IgD-negative memory B cell (primary cell): Measurements from ENCODE around the gene SDCCAG8. TPM values are rescaled to one million over a fixed set of nuclear protein-coding genes. Genes with fewer than 3 reads are reported as not detected.

Experiments
- H3K27ac Mint-ChIP-seq, 3 donors: one replicate each; pipeline ENCODE4 v1.8.0; 2020 to 2022; ENCODE audit warnings: mild to moderate bottlenecking in 3 of 3, mixed read lengths in 3 of 3, moderate library complexity in 1 of 3
- H3K27me3 Mint-ChIP-seq: one replicate; pipeline ENCODE4 v1.8.0; 2021; ENCODE audit warnings: mixed read lengths
- H3K36me3 Mint-ChIP-seq: one replicate; pipeline ENCODE4 v1.8.0; 2020; ENCODE audit warnings: mild to moderate bottlenecking, mixed read lengths
- H3K4me1 Mint-ChIP-seq, 3 donors: one replicate each; pipeline ENCODE4 v1.8.0; 2020 to 2022; ENCODE audit warnings: mixed read lengths in 3 of 3, mild to moderate bottlenecking in 1 of 3
- H3K4me3 Mint-ChIP-seq, 4 donors: one replicate each; pipeline ENCODE4 v1.8.0; 2020 to 2022; ENCODE audit warnings: mild to moderate bottlenecking in 4 of 4, mixed read lengths in 4 of 4, moderate library complexity in 3 of 4
- H3K9me3 Mint-ChIP-seq, 3 donors: one replicate each; pipeline ENCODE4 v1.8.0; 2020 to 2021; ENCODE audit warnings: mixed read lengths in 3 of 3, mild to moderate bottlenecking in 1 of 3
- polyA plus RNA-seq: library from polyadenylated mRNA; unstranded; fragments of 300-500 nt; fragmentation: Illumina TruSeq; gene quantifications from one replicate; pipeline ENCODE4 v1.2.3, GENCODE V29; 2021

SDCCAG8 gene
- polyA plus RNA-seq, 1 donor from 2014 or later = 28.5 TPM

DNA sequence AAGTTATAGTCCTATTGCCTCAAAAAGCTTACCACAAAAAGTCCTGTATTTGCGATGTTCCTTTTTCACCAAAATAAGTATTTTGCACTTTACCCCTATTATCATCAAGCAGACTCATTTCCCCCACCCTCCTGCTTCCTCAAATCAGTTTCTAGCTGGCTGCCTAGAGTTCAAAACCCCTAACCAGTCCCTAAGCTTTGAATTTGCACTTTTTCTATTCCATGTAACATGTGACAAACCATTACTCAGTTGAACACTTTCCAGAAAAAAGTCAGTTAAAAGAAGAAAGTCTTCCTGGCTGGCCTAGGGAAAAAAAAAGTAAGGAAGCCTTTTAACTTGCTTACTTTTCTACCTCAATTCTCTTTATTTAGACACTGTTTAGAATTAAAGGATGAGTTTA, 8.9 kb upstream of the SDCCAG8 start:
- Mint-ChIP-seq H3K27me3 (no peaks in the 10 kb centered on the region), H3K36me3 (peaks cover 3% of the 10 kb centered on the region), H3K4me3 (peak overlapping the region in 1 of 4 donors; percentile 19), H3K4me1 (peaks cover 32 to 50% (median 46%) of the 10 kb centered on the region in 3 donors), H3K27ac (no peak overlapping the region), H3K9me3 (no peaks in the 10 kb centered on the region)

DNA sequence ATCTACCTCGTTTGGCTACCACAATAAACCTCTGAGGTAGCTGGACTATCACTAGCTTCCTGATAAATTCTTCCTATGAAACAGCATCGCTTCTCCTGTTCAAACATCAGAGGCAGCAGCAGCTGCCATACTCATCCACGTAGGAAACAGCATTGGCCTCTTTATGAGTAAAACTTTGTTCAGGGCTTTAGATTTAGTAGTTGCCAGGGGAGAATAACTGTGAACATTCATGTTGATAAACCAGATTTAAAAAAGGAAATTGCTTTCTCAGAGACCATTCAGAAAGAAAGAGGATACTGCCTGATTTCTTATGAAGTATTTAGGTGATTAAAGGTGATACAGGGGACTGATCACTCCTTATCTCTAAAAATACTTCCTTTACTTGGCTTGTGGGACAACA, 7.9 kb upstream of the SDCCAG8 start:
- Mint-ChIP-seq H3K9me3 (no peaks in the 10 kb centered on the region), H3K27ac (peak overlapping the region in 2 of 3 donors; percentile 69 to 84), H3K27me3 (no peaks in the 10 kb centered on the region), H3K36me3 (peaks cover 1% of the 10 kb centered on the region), H3K4me3 (peak overlapping the region in 2 of 4 donors; percentile 19 to 45), H3K4me1 (peaks cover 34 to 54% (median 46%) of the 10 kb centered on the region in 3 donors)

DNA sequence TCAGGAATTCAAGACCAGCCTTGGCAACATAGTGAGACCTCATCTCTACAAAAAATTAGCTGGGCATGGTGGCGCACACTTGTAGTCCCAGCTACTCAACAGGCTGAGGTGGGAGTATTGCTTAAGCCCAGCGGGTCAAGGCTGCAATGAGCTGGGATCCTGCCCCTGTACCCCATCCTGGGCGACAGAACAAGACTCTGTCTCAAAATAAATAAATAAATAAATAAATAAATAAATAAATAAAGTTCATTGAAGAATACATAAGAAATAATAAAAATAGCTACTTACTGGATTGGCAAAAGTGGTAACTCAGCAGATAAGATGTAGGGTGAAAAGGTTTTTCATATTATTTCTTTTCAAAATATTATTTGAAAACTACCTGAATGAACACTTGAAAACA, 6.6 kb upstream of the SDCCAG8 start:
- H3K36me3 Mint-ChIP-seq = peaks cover 1% of the 10 kb centered on the region
- H3K4me3 Mint-ChIP-seq = no peak overlapping the region
- H3K4me1 Mint-ChIP-seq = peaks cover 40 to 61% (median 51%) of the 10 kb centered on the region in 3 donors
- H3K9me3 Mint-ChIP-seq = no peaks in the 10 kb centered on the region
- H3K27ac Mint-ChIP-seq = no peak overlapping the region
- H3K27me3 Mint-ChIP-seq = no peaks in the 10 kb centered on the region

DNA sequence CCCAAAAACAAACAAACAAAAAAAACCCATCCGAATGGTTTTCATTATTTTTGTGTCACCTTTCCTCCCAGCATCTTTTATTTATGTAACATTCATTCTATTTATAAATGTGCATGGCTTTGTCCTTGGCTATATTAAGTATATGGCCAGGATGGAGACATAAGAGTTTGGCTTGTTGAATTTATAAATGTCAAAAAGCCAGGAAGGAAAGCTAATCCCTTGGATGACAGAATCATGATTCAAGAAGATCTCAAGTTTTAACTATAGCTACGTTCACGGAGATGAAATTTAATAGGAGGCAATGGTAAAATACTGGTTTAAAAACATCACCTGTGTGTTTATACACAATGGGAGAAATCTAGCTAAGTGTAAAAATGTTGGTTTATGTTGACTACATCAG, 5.7 kb upstream of the SDCCAG8 start:
- peaks cover 1% of the 10 kb centered on the region for H3K36me3 Mint-ChIP-seq
- H3K4me1 Mint-ChIP-seq = peaks cover 33 to 56% (median 51%) of the 10 kb centered on the region in 3 donors

DNA sequence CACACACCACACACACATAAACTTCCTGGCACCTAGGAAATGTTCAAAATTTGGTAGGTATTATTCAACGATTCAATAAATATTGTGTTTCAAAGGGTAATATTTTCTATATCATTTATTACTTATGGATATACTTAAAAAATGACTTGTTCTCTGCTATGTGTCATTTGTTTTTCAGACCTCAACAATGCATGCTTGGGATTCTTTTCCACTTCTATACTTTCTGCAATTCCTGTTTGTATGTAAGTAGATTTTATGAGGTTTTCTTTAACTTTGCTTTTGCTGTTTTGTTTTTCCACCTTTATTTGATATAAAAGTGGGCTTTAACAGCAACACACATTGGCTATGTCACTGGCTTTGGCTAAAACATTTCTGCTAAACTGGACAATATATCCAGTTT, 4.3 kb upstream of the SDCCAG8 start:
- Mint-ChIP-seq H3K27me3 (no peaks in the 10 kb centered on the region), H3K36me3 (peaks cover 1% of the 10 kb centered on the region), H3K27ac (peak overlapping the region in 1 of 3 donors; percentile 40), H3K4me1 (peaks cover 30 to 59% (median 58%) of the 10 kb centered on the region in 3 donors), H3K9me3 (no peaks in the 10 kb centered on the region), H3K4me3 (peak overlapping the region in 2 of 4 donors; percentile 27 to 39)

More for the DNA sequence above, 5.7 kb upstream of the SDCCAG8 start:
- Mint-ChIP-seq H3K9me3 (no peaks in the 10 kb centered on the region), H3K27ac (peak overlapping the region in 2 of 3 donors; percentile 22 to 32), H3K4me3 (no peak overlapping the region), H3K27me3 (no peaks in the 10 kb centered on the region)

DNA sequence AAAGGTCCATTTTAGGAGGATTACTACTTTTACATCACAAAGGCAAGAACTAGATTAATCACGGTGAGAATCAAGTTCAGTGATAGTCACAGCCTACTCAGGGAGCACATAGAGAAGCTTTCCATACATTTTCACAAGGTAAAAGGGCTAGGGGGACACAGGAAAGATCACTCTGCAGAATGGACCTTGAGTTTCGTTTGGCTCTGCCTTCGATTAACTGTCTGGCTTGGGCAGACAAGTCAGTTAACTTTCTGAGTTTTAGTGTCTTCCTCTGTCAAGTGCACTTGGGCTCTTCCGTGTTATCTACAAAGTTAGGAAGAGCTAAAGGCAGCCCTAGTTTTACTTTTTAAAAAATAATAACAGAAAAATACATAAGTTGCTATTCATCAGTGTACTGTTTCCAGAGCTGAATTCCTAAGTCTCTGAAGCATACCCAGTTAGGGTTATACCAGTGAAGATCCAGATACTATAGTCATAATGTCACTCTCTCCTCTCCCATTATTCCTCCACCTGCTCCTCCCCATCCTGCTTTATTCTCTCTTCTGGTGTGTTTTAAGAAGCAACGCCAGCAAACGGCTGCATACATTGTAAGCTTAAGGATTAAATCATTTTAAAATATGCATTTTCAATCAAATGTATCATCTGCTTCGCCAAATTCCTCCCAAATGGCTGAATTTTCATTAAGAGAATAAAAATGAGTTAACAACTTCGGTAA, 2.5 kb upstream of the SDCCAG8 start:
- Mint-ChIP-seq H3K27ac (peak overlapping the region; percentile 80 to 99 (median 99)), H3K4me3 (peak overlapping the region; percentile 95 to 99 (median 96)), H3K36me3 (peaks cover 1% of the 10 kb centered on the region), H3K9me3 (no peaks in the 10 kb centered on the region), H3K27me3 (no peaks in the 10 kb centered on the region), H3K4me1 (peaks cover 24 to 51% (median 43%) of the 10 kb centered on the region in 3 donors)

DNA sequence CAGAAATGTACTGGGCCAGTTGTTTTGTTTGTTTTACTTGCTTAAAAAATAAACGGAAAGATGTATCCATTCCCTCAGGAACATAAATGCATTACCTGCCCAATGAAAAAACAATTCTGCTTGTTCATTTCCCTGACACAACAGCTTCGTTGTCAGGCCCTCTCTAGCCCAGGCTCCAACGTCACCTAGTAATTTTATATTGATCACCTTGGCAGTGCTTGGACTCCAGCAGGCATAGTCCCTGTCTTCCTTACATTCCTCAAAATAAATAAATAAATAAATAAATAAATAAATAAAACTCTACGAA, 2.0 kb upstream of the SDCCAG8 start:
- H3K4me3 Mint-ChIP-seq = peak overlapping the region; percentile 95 to 99 (median 96)
- peaks cover 20 to 46% (median 38%) of the 10 kb centered on the region in 3 donors for H3K4me1 Mint-ChIP-seq
- peaks cover 1% of the 10 kb centered on the region for H3K36me3 Mint-ChIP-seq
- H3K9me3 Mint-ChIP-seq = no peaks in the 10 kb centered on the region
- H3K27me3 Mint-ChIP-seq = no peaks in the 10 kb centered on the region
- peak overlapping the region; percentile 80 to 99 (median 99) for H3K27ac Mint-ChIP-seq

DNA sequence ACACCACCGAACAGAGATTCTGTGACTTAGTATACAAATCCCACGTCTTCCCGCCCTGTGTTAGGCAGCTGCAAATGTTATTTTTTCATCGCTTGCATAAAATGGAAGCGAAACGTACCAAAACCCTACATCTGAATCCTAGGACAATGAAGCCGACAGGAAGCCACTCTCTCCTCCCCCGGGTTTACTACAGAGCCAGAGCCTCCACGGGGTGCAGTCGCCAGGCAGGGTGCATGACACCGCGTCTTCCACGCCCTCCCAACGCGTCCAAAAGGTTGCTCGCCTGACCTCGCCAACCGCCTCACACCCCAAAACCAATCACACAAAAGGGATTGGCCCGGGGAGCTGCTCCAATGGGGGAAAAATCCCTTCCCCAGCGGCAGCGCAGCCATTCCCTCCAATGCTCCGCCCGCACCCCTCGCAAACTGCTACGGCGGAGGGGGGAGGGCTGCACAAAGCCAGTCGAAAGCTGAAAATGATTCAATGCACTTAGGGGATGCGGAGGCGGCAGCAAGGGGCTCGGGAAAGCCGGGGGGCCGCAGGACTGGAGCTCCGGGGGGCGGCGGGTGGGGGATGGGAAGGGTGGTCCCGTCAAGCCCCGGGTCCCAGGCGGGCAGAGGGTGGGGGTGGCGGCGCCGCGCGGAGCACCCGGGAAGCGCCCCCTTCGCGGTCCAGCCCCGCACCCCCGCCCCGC, 1.5 kb upstream of the SDCCAG8 start:
- Mint-ChIP-seq H3K27ac (peak overlapping the region; percentile 94 to 99 (median 99)), H3K27me3 (no peaks in the 10 kb centered on the region), H3K4me3 (peak overlapping the region; percentile 95 to 99 (median 96)), H3K9me3 (no peaks in the 10 kb centered on the region), H3K4me1 (peaks cover 20 to 44% (median 37%) of the 10 kb centered on the region in 3 donors), H3K36me3 (peaks cover 1% of the 10 kb centered on the region)

DNA sequence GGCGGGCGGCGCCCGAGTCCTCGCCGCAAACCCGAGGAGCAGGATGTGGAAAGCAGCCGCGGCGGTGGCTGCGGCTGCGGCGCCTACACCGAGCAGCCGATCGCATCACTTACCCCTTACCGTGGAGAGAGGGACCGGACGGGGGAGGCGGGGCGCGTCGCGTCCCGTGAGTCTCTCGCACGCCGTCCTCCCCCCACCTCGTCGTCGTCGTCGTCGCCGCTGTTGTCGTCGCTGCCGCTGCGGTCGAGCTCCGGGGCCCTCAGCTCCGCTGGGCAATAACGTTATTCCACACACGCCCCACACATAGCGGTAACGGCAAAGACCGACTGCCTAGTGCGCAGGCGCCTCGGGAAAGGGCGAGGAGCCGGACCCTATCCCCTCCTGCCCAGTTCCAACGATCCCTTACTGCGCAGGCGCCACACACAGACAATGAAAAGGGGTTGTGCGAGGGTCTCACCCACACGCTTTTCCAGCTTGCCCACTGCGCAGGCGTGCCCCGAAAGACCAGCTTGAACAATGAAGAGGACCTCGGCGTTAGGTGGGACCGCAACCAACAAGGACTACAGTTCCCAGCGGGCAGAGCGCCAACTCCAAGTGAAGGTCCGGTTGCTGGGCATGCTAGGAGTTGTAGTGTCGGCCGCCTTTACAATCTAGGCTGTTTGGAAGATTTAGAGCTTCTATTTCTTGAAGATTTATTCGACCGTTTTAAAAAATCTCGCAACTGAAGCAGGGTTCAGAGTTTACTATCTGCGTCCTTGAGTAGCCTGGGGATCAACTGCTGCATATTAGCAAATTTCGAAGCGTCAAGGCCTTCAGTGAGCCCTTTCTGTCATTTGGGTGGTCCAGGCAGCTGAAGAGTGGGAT, 682 bp upstream of the SDCCAG8 start, which contains the start of gene CEP170:
Gene CEP170, minus strand, starts transcription at position 355 of the 864 bp plus-strand sequence. CDS start 30,001 bp downstream, outside the sequence.
- peaks cover 1% of the 10 kb centered on the region for H3K36me3 Mint-ChIP-seq
- no peaks in the 10 kb centered on the region for H3K9me3 Mint-ChIP-seq
- peaks cover 20 to 42% (median 39%) of the 10 kb centered on the region in 3 donors for H3K4me1 Mint-ChIP-seq
- peak within 1 kb of the TSS; percentile 95 to 100 (median 99) for H3K4me3 Mint-ChIP-seq
- peak within 1 kb of the TSS; percentile 99 to 100 (median 99) for H3K27ac Mint-ChIP-seq
- H3K27me3 Mint-ChIP-seq = no peaks in the 10 kb centered on the region

DNA sequence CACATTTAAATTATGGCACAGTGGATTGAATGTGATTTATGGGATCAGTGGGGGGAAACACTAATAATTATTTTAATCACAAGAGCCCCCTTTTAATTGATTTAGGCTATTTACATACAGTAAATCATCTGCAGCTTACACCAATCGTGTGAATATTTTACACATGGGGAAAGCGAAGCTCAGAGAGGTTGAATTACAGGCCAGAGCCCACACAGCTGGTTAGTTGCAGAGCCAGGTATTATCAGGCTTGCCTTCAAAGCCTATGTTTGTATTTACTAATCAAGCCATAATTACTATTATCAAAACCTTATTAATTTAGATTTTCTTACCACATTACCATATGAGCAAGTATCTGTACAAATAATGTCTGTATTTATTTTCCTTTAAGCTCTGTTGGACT, 749 bp downstream of the SDCCAG8 start:
- Mint-ChIP-seq H3K4me1 (peaks cover 13 to 42% (median 35%) of the 10 kb centered on the region in 3 donors), H3K36me3 (no peaks in the 10 kb centered on the region), H3K9me3 (no peaks in the 10 kb centered on the region)

DNA sequence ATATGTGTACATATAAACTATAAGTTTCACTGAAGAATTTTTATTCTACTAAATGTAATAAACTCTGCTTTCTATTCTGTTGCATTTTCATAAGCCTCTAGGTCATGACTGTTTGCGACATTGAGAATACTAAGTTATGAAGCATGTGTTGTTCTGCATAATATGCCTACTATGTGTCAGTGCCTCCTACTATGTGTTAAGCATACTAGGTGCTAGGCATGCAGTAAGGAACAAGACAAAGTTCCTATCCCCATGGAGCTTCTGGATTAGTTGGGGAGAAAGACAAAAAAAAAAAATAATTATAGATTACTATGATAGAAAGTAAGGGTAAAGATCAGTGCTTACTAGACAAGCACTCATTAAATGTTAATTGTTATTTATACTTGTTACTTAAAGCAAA, 1.3 kb downstream of the SDCCAG8 start:
- H3K4me1 Mint-ChIP-seq = peaks cover 13 to 37% (median 30%) of the 10 kb centered on the region in 3 donors
- H3K4me3 Mint-ChIP-seq = peak overlapping the region in 2 of 4 donors; percentile 17 to 95
- peak overlapping the region in 1 of 3 donors; percentile 99 for H3K27ac Mint-ChIP-seq
- H3K27me3 Mint-ChIP-seq = no peaks in the 10 kb centered on the region
- H3K36me3 Mint-ChIP-seq = no peaks in the 10 kb centered on the region
- no peaks in the 10 kb centered on the region for H3K9me3 Mint-ChIP-seq

More for the DNA sequence above, 749 bp downstream of the SDCCAG8 start:
- H3K27me3 Mint-ChIP-seq = no peaks in the 10 kb centered on the region
- peak overlapping the region; percentile 99 to 100 (median 99) for H3K27ac Mint-ChIP-seq
- peak overlapping the region; percentile 95 to 100 (median 99) for H3K4me3 Mint-ChIP-seq

DNA sequence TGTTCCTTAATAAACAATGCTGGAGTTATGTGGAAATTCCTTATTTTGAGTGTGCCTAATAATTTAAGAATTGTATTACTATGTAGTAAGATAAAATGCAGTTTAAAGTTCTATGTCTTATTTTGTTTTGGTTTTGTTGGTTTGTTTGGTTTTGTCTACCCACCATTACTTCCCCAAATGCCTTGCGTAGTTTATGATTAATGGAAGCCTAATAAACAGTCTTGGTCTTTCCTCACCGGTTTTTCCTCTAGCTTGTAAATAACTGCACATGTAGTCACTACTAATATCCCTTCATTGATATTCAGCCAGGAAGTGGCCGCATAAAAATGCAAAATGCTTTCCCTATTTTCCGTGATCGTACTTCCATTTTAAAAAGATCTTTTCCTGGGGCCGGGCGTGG, 2.9 kb downstream of the SDCCAG8 start:
- Mint-ChIP-seq H3K36me3 (peaks cover 2% of the 10 kb centered on the region), H3K27me3 (no peaks in the 10 kb centered on the region), H3K4me1 (peaks cover 6 to 34% (median 20%) of the 10 kb centered on the region in 3 donors), H3K27ac (no peak overlapping the region), H3K4me3 (peak overlapping the region in 2 of 4 donors; percentile 5 to 27), H3K9me3 (no peaks in the 10 kb centered on the region)

DNA sequence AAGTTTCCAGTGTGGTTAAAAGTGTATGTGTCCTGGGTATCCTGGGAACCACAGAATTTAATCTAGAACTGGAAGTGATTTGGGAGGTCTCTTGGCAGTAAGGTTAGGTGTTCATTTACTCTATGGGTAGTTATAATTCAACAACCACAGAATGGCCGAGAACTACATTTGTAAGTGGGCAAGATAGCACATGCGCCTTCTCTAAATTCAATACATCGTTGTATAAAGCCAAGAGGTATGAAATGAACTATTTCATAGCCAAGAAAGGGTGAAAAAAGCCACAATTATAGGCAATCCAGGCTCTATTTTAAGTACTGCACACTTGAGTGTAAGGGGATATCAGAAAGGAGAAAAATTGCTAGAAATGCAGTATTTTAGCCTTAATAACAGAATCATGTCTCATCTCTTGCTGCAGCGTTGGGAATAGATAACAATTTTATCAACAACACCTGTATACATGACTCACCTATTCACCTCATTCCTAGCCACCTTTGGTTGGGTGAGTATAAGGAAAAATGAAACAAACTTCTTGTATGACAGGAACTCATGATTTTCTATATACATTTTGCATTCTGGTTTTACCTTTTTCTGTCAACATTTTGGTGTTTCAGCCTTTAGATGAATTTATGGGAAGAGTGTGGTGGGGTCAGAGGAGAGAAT, 4.5 kb downstream of the SDCCAG8 start:
- no peaks in the 10 kb centered on the region for H3K9me3 Mint-ChIP-seq
- H3K4me1 Mint-ChIP-seq = peaks cover 10 to 31% (median 24%) of the 10 kb centered on the region in 3 donors
- H3K36me3 Mint-ChIP-seq = peaks cover 2% of the 10 kb centered on the region
- no peaks in the 10 kb centered on the region for H3K27me3 Mint-ChIP-seq
- H3K27ac Mint-ChIP-seq = no peak overlapping the region
- peak overlapping the region in 1 of 4 donors; percentile 50 for H3K4me3 Mint-ChIP-seq

DNA sequence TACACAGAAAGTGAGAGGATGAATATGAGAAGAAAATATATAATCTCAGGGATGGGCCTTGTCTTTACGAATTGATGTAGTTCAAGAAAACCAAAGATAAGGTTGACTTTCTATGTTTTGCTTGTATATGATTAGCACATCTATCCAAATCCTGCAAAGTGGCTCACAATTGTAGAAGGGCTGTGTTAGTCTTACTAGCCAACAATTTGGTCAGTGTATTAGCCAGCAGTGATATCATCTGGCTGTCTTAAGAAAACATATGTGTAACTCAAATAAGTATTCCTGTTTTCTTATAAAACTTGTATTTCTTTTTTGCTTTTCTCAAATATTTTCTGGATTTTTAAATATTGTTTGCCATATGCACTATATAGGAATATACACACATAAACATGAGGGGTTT, 5.5 kb downstream of the SDCCAG8 start:
- H3K9me3 Mint-ChIP-seq = no peaks in the 10 kb centered on the region
- peaks cover 10 to 26% (median 22%) of the 10 kb centered on the region in 3 donors for H3K4me1 Mint-ChIP-seq
- H3K27me3 Mint-ChIP-seq = no peaks in the 10 kb centered on the region
- H3K36me3 Mint-ChIP-seq = peaks cover 2% of the 10 kb centered on the region
- H3K27ac Mint-ChIP-seq = peak overlapping the region in 1 of 3 donors; percentile 2
- H3K4me3 Mint-ChIP-seq = peak overlapping the region in 1 of 4 donors; percentile 37
